Hypothalamus (tissue), 51 donors: ENCODE measurements around the gene KLK1.
"Not testable (repeated sequence)": the region's sequence is repeated elsewhere in the genome, so short reads cannot be mapped to it uniquely, and the experiment has no call there.

Source experiments
- DNase-seq, 51 donors: peaks; one replicate each; lab custom pipeline; 2025; lab: John Stamatoyannopoulos, UW

Gene KLK1

GRCh38 chr19:50817941-50818858, 5.4 kb downstream of the KLK1 start:
- no peak for DNase-seq

GRCh38 chr19:50815439-50815838, 8.1 kb downstream of the KLK1 start:
- DNase-seq = no peak

GRCh38 chr19:50814883-50815282, 8.7 kb downstream of the KLK1 start:
- DNase-seq = no peak

GRCh38 chr19:50812474-50812873, 11.1 kb downstream of the KLK1 start:
- no peak for DNase-seq

- not testable (repeated sequence) for DNase-seq
Measured at GRCh38 chr19:50811622-50812238, 11.9 kb downstream of the KLK1 start.

GRCh38 chr19:50808856-50809255, 14.7 kb downstream of the KLK1 start:
- no peak for DNase-seq

GRCh38 chr19:50804420-50805272, 18.9 kb downstream of the KLK1 start:
- DNase-seq = peak; percentile 65 to 99 (median 96)

GRCh38 chr19:50803633-50804419, 19.8 kb downstream of the KLK1 start:
- DNase-seq = peak in 2 of 51 donors; percentile 26 to 28

- no peak for DNase-seq
Measured at GRCh38 chr19:50801107-50801506, 22.5 kb downstream of the KLK1 start.

GRCh38 chr19:50799547-50799851, 24.1 kb downstream of the KLK1 start:
- DNase-seq = no peak

GRCh38 chr19:50798659-50799546, 24.7 kb downstream of the KLK1 start:
- DNase-seq = no peak

GRCh38 chr19:50797781-50798658, 25.6 kb downstream of the KLK1 start:
- DNase-seq = no peak

GRCh38 chr19:50797429-50797780, 26.2 kb downstream of the KLK1 start:
- DNase-seq = no peak

GRCh38 chr19:50796634-50797428, 26.8 kb downstream of the KLK1 start:
- no peak for DNase-seq

GRCh38 chr19:50796128-50796633, 27.4 kb downstream of the KLK1 start:
- no peak for DNase-seq

GRCh38 chr19:50795664-50796073, 27.9 kb downstream of the KLK1 start:
- no peak for DNase-seq

GRCh38 chr19:50794876-50795663, 28.5 kb downstream of the KLK1 start:
- DNase-seq = no peak
